ENCODE results near the gene RSU1. TPM values are rescaled to one million over a fixed set of nuclear protein-coding genes. Genes with fewer than 3 reads are reported as not detected.

The RSU1 gene
- polyA plus RNA-seq, 2 of the 4 experiments (the other 2 are of a cell fraction): 99.3 to 114 TPM

- ChIA-PET POLR2A (no interaction called here), CTCF (interaction anchor here (0.6 kb wide), 2 partner anchors 663 to 848 kb away, joined by 3 read pairs; no protein-coding TSS in a partner anchor)
- peak; percentile 62 for TF ChIP-seq ZC3H11A (IDR thresholded peaks at IDR 0.05)
- TF ChIP-seq JUN (IDR thresholded peaks at IDR 0.05): no peak
- WGBS (ENCODE audit: missing lambda C conversion rate): 86% methylated on average over 2 of the region's 2 CpGs
- no peak for FAIRE-seq
- no peak overlapping the region for H3K4me2 ChIP-seq
- H3K4me3 ChIP-seq: no peak overlapping the region
- ATAC-seq: no peak
- DNase-seq (ENCODE audit: low read depth in 1 of 2, low spot score in 1 of 2): no peak
- H3K9me3 ChIP-seq: no peaks in the 10 kb centered on the region
- H3K27ac ChIP-seq: no peak overlapping the region
- no peaks in the 10 kb centered on the region for H3K4me1 ChIP-seq
Observed at GRCh38 chr10:16720812-16721211, 96.4 kb downstream of the RSU1 start.

- FAIRE-seq (no peak), DNase-seq (ENCODE audit: low read depth in 1 of 2, low spot score in 1 of 2) (no peak), ATAC-seq (no peak)
- no peak overlapping the region for H3K4me3 ChIP-seq
- CTCF ChIA-PET: no interaction called here
- no peak for TF ChIP-seq HOXA7 (CRISPR knock-in tag; IDR thresholded peaks at IDR 0.05)
- no peak for TF ChIP-seq HEYL (CRISPR knock-in tag; IDR thresholded peaks at IDR 0.05)
- TF ChIP-seq FOSL2 (IDR thresholded peaks at IDR 0.05): no peak
- no peak for TF ChIP-seq FOSL2 (CRISPR knock-in tag; IDR thresholded peaks at IDR 0.05)
- no peak for TF ChIP-seq REST (IDR thresholded peaks at IDR 0.05)
- no peak for TF ChIP-seq SMC3 (IDR thresholded peaks at IDR 0.05)
- no peak for TF ChIP-seq HOXB5 (CRISPR knock-in tag; IDR thresholded peaks at IDR 0.05)
- no peak for TF ChIP-seq CBX2 (IDR thresholded peaks at IDR 0.05; ENCODE audit: borderline replicate concordance, low read depth)
- TF ChIP-seq CHD2 (IDR thresholded peaks at IDR 0.05; ENCODE audit: low read length, partially characterized antibody): no peak
- TF ChIP-seq EHMT2 (IDR thresholded peaks at IDR 0.05; ENCODE audit: low read depth): no peak
- TF ChIP-seq FOSB (CRISPR knock-in tag; IDR thresholded peaks at IDR 0.05): no peak
- no peak for TF ChIP-seq CTCF (IDR thresholded peaks at IDR 0.05)
- no peak for TF ChIP-seq CBX8 (IDR thresholded peaks at IDR 0.05)
- TF ChIP-seq TFCP2L1 (CRISPR knock-in tag; IDR thresholded peaks at IDR 0.05): no peak
- H3K27ac ChIP-seq: no peak overlapping the region
- peaks cover 20% of the 10 kb centered on the region for H3K9me3 ChIP-seq
- POLR2A ChIA-PET: no interaction called here
- H3K4me2 ChIP-seq: no peak overlapping the region
- WGBS (ENCODE audit: missing lambda C conversion rate): 90% methylated on average over 4 of the region's 4 CpGs
- H3K4me1 ChIP-seq: no peaks in the 10 kb centered on the region
Observed at GRCh38 chr10:16717622-16718395, 99.4 kb downstream of the RSU1 start.

DNA sequence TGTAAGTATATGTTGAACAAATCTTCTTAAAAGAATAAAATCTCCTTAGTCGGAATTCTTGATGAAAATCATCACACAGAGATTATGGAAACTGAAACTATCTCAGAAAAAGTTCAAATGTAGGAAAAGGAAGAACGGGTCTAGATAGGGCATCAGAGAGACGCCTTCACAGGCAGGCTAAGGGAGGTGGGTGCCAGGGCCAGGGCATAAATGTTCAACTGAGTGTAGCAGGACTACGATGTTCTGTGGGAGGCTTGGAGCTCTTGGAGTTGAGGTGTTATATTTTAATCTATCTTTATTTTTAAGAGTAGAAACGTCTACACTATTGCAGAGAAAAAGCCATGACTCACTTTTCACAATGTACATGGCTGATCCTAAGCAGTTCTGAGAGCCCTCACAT, 101.2 kb downstream of the RSU1 start:
- Histone ChIP-seq H3K27ac (no peak overlapping the region), H3K4me3 (no peak overlapping the region), H3K4me2 (no peak overlapping the region), H3K9me3 (peaks cover 24% of the 10 kb centered on the region), H3K4me1 (no peaks in the 10 kb centered on the region)
- ChIA-PET CTCF (no interaction called here), POLR2A (no interaction called here)
- 76% methylated on average over 5 of the region's 5 CpGs for WGBS (ENCODE audit: missing lambda C conversion rate)
- TF ChIP-seq EHMT2 (IDR thresholded peaks at IDR 0.05; ENCODE audit: low read depth) (no peak), ZFP36 (IDR thresholded peaks at IDR 0.05; ENCODE audit: borderline replicate concordance, partially characterized antibody) (no peak), GATA3 (IDR thresholded peaks at IDR 0.05; ENCODE audit: borderline replicate concordance) (no peak), BCL3 (IDR thresholded peaks at IDR 0.05) (no peak), MAZ (IDR thresholded peaks at IDR 0.05; ENCODE audit: borderline replicate concordance, low read depth, low read length) (no peak), ZSCAN20 (CRISPR knock-in tag; IDR thresholded peaks at IDR 0.05) (no peak), HOXA7 (CRISPR knock-in tag; IDR thresholded peaks at IDR 0.05) (no peak)
- TF ChIP-seq, protein P1, sequence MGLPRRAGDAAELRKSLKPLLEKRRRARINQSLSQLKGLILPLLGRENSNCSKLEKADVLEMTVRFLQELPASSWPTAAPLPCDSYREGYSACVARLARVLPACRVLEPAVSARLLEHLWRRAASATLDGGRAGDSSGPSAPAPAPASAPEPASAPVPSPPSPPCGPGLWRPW (IDR thresholded peaks at IDR 0.05): no peak
- DNase-seq (ENCODE audit: low read depth in 1 of 2, low spot score in 1 of 2) (no peak), FAIRE-seq (no peak), ATAC-seq (no peak)

All from A549 (cell line).